Right atrium auricular region (tissue), 2 donors: ENCODE data around the gene ABHD14A. TPM values are rescaled to one million over a fixed set of nuclear protein-coding genes. Genes with fewer than 3 reads are reported as not detected.

Experiments used
- DNase-seq: peaks from one replicate; pipeline ENCODE4 v3.0.0-alpha.2; 2019; ENCODE audit warnings: low spot score
- H3K27ac ChIP-seq, 2 donors: fragments of 200-600 bp; sonication (generic); 1 replicate in 1 of 2; 2 replicates in 1 of 2; pipeline ENCODE4 v1.5.1; 2016 to 2019
- H3K27me3 ChIP-seq, 2 donors: fragments of 200-600 bp; sonication (generic); one replicate each; pipeline versions ENCODE4 v1.5.1 to v1.6.0; 2017 to 2019
- H3K36me3 ChIP-seq: fragments of 200-600 bp; sonication (generic); one replicate; pipeline ENCODE4 v1.5.1; 2016
- H3K4me1 ChIP-seq, 2 donors: fragments of 200-600 bp; sonication (generic); one replicate each; pipeline versions ENCODE4 v1.5.1 to v1.6.0; 2017 to 2019
- H3K4me3 ChIP-seq, 2 donors: fragments of 200-600 bp; sonication (generic); 1 replicate in 1 of 2; 2 replicates in 1 of 2; pipeline ENCODE4 v1.5.1; 2017 to 2019; ENCODE audit warnings: mild to moderate bottlenecking in 1 of 2, moderate library complexity in 1 of 2
- H3K9me3 ChIP-seq, 2 donors: fragments of 200-600 bp; sonication (generic); one replicate each; pipeline ENCODE4 v1.5.1; 2019
- total RNA-seq, 2 donors: library from RNA; depleted of rRNA; stranded (reverse); fragments of >200 nt; gene quantifications; one replicate each; pipeline ENCODE4 v1.1.0, GENCODE V29; 2016
- TF ChIP-seq, protein P1 (sequence below), 2 donors: fragments of 200-600 bp; sonication (generic); IDR thresholded peaks; one replicate each; pipeline ENCODE4 v1.5.1; 2019; ENCODE audit warnings: antibody characterized with exemption in 2 of 2

ABHD14A gene
- total RNA-seq, 2 donors from 2014 or later: 21.0 to 31.3 TPM

- Histone ChIP-seq H3K4me1 (peaks cover 0 to 25% of the 10 kb centered on the region in 2 donors), H3K4me3 (no peak overlapping the region), H3K36me3 (peaks cover 18% of the 10 kb centered on the region), H3K27ac (no peak overlapping the region), H3K9me3 (no peaks in the 10 kb centered on the region), H3K27me3 (no peaks in the 10 kb centered on the region)
- DNase-seq: no peak
- TF ChIP-seq, protein P1, sequence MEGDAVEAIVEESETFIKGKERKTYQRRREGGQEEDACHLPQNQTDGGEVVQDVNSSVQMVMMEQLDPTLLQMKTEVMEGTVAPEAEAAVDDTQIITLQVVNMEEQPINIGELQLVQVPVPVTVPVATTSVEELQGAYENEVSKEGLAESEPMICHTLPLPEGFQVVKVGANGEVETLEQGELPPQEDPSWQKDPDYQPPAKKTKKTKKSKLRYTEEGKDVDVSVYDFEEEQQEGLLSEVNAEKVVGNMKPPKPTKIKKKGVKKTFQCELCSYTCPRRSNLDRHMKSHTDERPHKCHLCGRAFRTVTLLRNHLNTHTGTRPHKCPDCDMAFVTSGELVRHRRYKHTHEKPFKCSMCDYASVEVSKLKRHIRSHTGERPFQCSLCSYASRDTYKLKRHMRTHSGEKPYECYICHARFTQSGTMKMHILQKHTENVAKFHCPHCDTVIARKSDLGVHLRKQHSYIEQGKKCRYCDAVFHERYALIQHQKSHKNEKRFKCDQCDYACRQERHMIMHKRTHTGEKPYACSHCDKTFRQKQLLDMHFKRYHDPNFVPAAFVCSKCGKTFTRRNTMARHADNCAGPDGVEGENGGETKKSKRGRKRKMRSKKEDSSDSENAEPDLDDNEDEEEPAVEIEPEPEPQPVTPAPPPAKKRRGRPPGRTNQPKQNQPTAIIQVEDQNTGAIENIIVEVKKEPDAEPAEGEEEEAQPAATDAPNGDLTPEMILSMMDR (IDR thresholded peaks at IDR 0.05): no peak
Observed at GRCh38 chr3:51997935-51998596, 23.2 kb downstream of the ABHD14A start.

DNA sequence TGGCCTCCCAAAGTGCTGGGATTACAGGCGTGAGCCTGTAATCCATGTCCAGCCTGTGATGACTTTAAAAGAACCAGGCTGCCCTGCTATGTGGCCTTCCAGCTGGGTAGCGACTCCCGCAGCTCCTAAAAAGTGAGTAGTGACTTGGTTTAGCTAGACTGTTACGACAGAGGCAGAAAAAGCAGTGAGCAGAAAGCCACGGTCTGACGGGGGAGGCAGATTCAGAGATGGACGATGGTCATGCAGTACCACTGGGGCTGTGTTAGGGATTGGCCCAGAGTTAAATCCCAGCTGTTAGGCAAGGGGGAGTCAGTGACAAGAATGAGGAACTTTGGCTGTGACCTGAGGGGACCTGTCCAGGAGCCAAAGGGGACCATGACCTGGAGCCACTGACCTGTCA, 23.9 kb downstream of the ABHD14A start:
- no peaks in the 10 kb centered on the region for H3K9me3 ChIP-seq
- H3K4me3 ChIP-seq: no peak overlapping the region
- peaks cover 11% of the 10 kb centered on the region for H3K36me3 ChIP-seq
- TF ChIP-seq, protein P1 (IDR thresholded peaks at IDR 0.05): no peak
- H3K4me1 ChIP-seq: peaks cover 0 to 25% of the 10 kb centered on the region in 2 donors
- no peaks in the 10 kb centered on the region for H3K27me3 ChIP-seq
- H3K27ac ChIP-seq: no peak overlapping the region
- no peak for DNase-seq

GRCh38 chr3:51999846-52000245, 25.0 kb downstream of the ABHD14A start:
- no peak overlapping the region for H3K4me3 ChIP-seq
- peaks cover 0 to 25% of the 10 kb centered on the region in 2 donors for H3K4me1 ChIP-seq
- no peaks in the 10 kb centered on the region for H3K9me3 ChIP-seq
- H3K36me3 ChIP-seq: peaks cover under 1% of the 10 kb centered on the region
- H3K27me3 ChIP-seq: no peaks in the 10 kb centered on the region
- TF ChIP-seq, protein P1 (IDR thresholded peaks at IDR 0.05): no peak
- no peak overlapping the region for H3K27ac ChIP-seq
- DNase-seq: no peak

GRCh38 chr3:52001443-52001974, 26.6 kb downstream of the ABHD14A start:
- peak; percentile 81 for DNase-seq
- no peak overlapping the region for H3K4me3 ChIP-seq
- H3K4me1 ChIP-seq: peaks cover 0 to 35% of the 10 kb centered on the region in 2 donors
- no peaks in the 10 kb centered on the region for H3K36me3 ChIP-seq
- no peak overlapping the region for H3K27ac ChIP-seq
- no peaks in the 10 kb centered on the region for H3K27me3 ChIP-seq
- TF ChIP-seq, protein P1 (IDR thresholded peaks at IDR 0.05): peak; percentile 85 to 95
- no peaks in the 10 kb centered on the region for H3K9me3 ChIP-seq

- no peak for DNase-seq
- H3K4me1 ChIP-seq: peaks cover 0 to 47% of the 10 kb centered on the region in 2 donors
- no peaks in the 10 kb centered on the region for H3K9me3 ChIP-seq
- no peaks in the 10 kb centered on the region for H3K27me3 ChIP-seq
- no peak overlapping the region for H3K4me3 ChIP-seq
- no peak overlapping the region for H3K27ac ChIP-seq
- no peaks in the 10 kb centered on the region for H3K36me3 ChIP-seq
- TF ChIP-seq, protein P1 (IDR thresholded peaks at IDR 0.05): no peak
Observed at GRCh38 chr3:52002748-52003147, 27.9 kb downstream of the ABHD14A start.
